ENCODE results near the gene MCRIP1. TPM values are rescaled to one million over a fixed set of nuclear protein-coding genes. Genes with fewer than 3 reads are reported as not detected.

The MCRIP1 gene
- total RNA-seq, 1 experiment from 2014 or later: 126 TPM

- DNase-seq (ENCODE audit: low spot score) (no peak), ATAC-seq (no peak)
- Mint-ChIP-seq H3K9me3 (no peaks in the 10 kb centered on the region), H3K36me3 (no peaks in the 10 kb centered on the region), H3K27me3 (ENCODE audit: low read depth) (peaks cover 40% of the 10 kb centered on the region), H3K27ac (no peak overlapping the region), H3K4me3 (no peak overlapping the region), H3K4me1 (no peaks in the 10 kb centered on the region)
- ChIA-PET POLR2A (no interaction called here), CTCF (interaction anchor here (0.7 to 3.8 kb wide), 5 partner anchors 14 to 223 kb away, joined by 3 to 18 read pairs (median 7); no protein-coding TSS in a partner anchor)
- TF ChIP-seq HMGXB4 (CRISPR knock-in tag; IDR thresholded peaks at IDR 0.05) (no peak), AFF4 (CRISPR knock-in tag; IDR thresholded peaks at IDR 0.05; ENCODE audit: borderline replicate concordance) (no peak), JUN (CRISPR knock-in tag; IDR thresholded peaks at IDR 0.05) (no peak), ZNF317 (CRISPR knock-in tag; IDR thresholded peaks at IDR 0.05; ENCODE audit: borderline replicate concordance, low read depth) (no peak), GRHL2 (CRISPR knock-in tag; IDR thresholded peaks at IDR 0.05; ENCODE audit: insufficient replicate concordance, severe bottlenecking) (no peak), ARID4B (CRISPR knock-in tag; IDR thresholded peaks at IDR 0.05; ENCODE audit: borderline replicate concordance) (no peak), RORB (CRISPR knock-in tag; IDR thresholded peaks at IDR 0.05) (no peak), ZNF512 (CRISPR knock-in tag; IDR thresholded peaks at IDR 0.05; ENCODE audit: borderline replicate concordance) (no peak), MLX (CRISPR knock-in tag; IDR thresholded peaks at IDR 0.05) (no peak), TEAD1 (CRISPR knock-in tag; IDR thresholded peaks at IDR 0.05) (no peak), ZNF671 (CRISPR knock-in tag; IDR thresholded peaks at IDR 0.05) (no peak), NFE2L1 (CRISPR knock-in tag; IDR thresholded peaks at IDR 0.05) (no peak), USF2 (CRISPR knock-in tag; IDR thresholded peaks at IDR 0.05) (no peak), MXD4 (CRISPR knock-in tag; IDR thresholded peaks at IDR 0.05; ENCODE audit: borderline replicate concordance) (no peak), ESRRA (CRISPR knock-in tag; IDR thresholded peaks at IDR 0.05; ENCODE audit: borderline replicate concordance) (no peak), TP53 (CRISPR knock-in tag; IDR thresholded peaks at IDR 0.05) (no peak)
Observed at GRCh38 chr17:81807210-81807719, 25.8 kb downstream of the MCRIP1 start.
